Left renal cortex interstitium (tissue), 4 donors: Measurements from ENCODE around the gene PRAMEF25. TPM values are rescaled to one million over a fixed set of nuclear protein-coding genes. Genes with fewer than 3 reads are reported as not detected.
"Not testable (repeated sequence)": the region's sequence is repeated elsewhere in the genome, so short reads cannot be mapped to it uniquely, and the experiment has no call there.

Source experiments
- DNase-seq, 4 donors: peaks; one replicate each; pipeline ENCODE4 v3.0.0-alpha.2; 2013; ENCODE audit warnings: low read depth in 4 of 4, low spot score in 2 of 4, missing footprints in 1 of 4
- polyA plus RNA-seq, 4 donors: library from polyadenylated mRNA; unstranded; fragments of 120-200 nt; gene quantifications; one replicate each; pipeline ENCODE4 v1.2.1, GENCODE V29; 2013; ENCODE audit not compliant: insufficient read length in 4 of 4

Gene PRAMEF25
- not detected for polyA plus RNA-seq

- DNase-seq, result not testable (repeated sequence)
Observed at GRCh38 chr1:13070474-13070873, at the start of gene PRAMEF25. Gene PRAMEF25 (plus strand): TSS chr1:13070774. CDS start chr1:13073694, 2,920 bp downstream.

DNA sequence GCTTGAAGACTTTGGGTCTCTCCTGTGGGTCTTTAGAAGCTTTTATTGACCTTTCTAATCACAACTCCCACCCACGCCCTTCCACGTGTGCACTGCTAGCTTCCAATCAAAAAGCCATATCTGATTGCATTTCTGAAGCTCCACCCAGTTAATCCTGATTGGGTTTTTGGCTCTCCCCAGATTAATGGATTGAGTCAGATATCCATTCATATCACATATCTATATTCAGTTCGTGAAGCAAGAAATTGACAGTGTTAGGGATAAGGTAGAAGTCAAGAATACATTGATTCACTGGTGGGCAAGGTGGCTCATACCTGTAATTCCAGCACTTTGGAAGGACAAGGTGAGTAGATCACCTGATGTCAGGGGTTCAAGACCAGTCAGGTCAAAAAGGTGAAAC lies 14.1 kb upstream of the PRAMEF25 start, which contains the start of gene PRAMEF27:
TSS of gene PRAMEF27 (minus strand) at position 101 of the 400 bp plus-strand sequence. CDS start 2,916 bp downstream, outside the sequence.
- DNase-seq, result not testable (repeated sequence)

GRCh38 chr1:13116754-13117153 lies 46.2 kb downstream of the PRAMEF25 start, which contains the start of gene HNRNPCL2:
Gene HNRNPCL2 (minus strand): TSS chr1:13116854. CDS start chr1:13116400, 454 bp downstream.
- not testable (repeated sequence) for DNase-seq

Other genes starting within 250 kb of the PRAMEF25 start
- not detected for gene PRAMEF11, start 239.4 kb upstream of the PRAMEF25 start, polyA plus RNA-seq
- under 1 TPM in 3 of 4 donors, not detected in 1; 0.25 to 0.82 (median 0.44) TPM for gene HNRNPCL1, start 222.1 kb upstream of the PRAMEF25 start, polyA plus RNA-seq
- not detected for gene PRAMEF2, start 213.7 kb upstream of the PRAMEF25 start, polyA plus RNA-seq
- not detected for gene PRAMEF4, start 184.6 kb upstream of the PRAMEF25 start, polyA plus RNA-seq
- gene PRAMEF10, start 172.5 kb upstream of the PRAMEF25 start, polyA plus RNA-seq, result not detected
- gene PRAMEF7, start 154.2 kb upstream of the PRAMEF25 start, polyA plus RNA-seq, result not detected
- not detected for gene PRAMEF6, start 123.2 kb upstream of the PRAMEF25 start, polyA plus RNA-seq
- gene PRAMEF27, start 14.2 kb upstream of the PRAMEF25 start, polyA plus RNA-seq, result not detected
- gene HNRNPCL3, start 10.0 kb upstream of the PRAMEF25 start, polyA plus RNA-seq, result not detected
- under 1 TPM in 2 of 4 donors, not detected in 2; 0.21 TPM for gene HNRNPCL2, start 46.1 kb downstream of the PRAMEF25 start, polyA plus RNA-seq
- gene PRAMEF26, start 85.2 kb downstream of the PRAMEF25 start, polyA plus RNA-seq, result not detected
- under 1 TPM in 3 of 4 donors, not detected in 1; 0.54 to 0.81 (median 0.58) TPM for gene HNRNPCL4, start 94.9 kb downstream of the PRAMEF25 start, polyA plus RNA-seq
- not detected for gene PRAMEF9, start 101.1 kb downstream of the PRAMEF25 start, polyA plus RNA-seq
- not detected for gene PRAMEF13, start 130.6 kb downstream of the PRAMEF25 start, polyA plus RNA-seq
- not detected for gene PRAMEF18, start 155.4 kb downstream of the PRAMEF25 start, polyA plus RNA-seq
- not detected for gene PRAMEF5, start 183.4 kb downstream of the PRAMEF25 start, polyA plus RNA-seq
- gene PRAMEF8, start 214.4 kb downstream of the PRAMEF25 start, polyA plus RNA-seq, result not detected
- not detected for gene PRAMEF33, start 232.8 kb downstream of the PRAMEF25 start, polyA plus RNA-seq
- gene PRAMEF15, start 244.8 kb downstream of the PRAMEF25 start, polyA plus RNA-seq, result not detected